Activated T-cell treated with anti-CD3 and anti-CD28 coated beads for 24 hours (primary cell): Measurements from ENCODE around the gene SLC2A6.
A peak's percentile ranks its signal among the peaks of the same experiment; 100 is the strongest.

Source experiments
- DNase-seq: peaks from one replicate; pipeline ENCODE4 v3.0.0-alpha.2; 2020; ENCODE audit warnings: low read depth

The SLC2A6 gene

GRCh38 chr9:133439337-133439736 is 39.6 kb downstream of the SLC2A6 start:
- no peak for DNase-seq

GRCh38 chr9:133437753-133438531 is 41.0 kb downstream of the SLC2A6 start:
- DNase-seq, result no peak

GRCh38 chr9:133436681-133437080 is 42.2 kb downstream of the SLC2A6 start:
- DNase-seq, result no peak

- no peak for DNase-seq
These were observed 45.5 kb downstream of the SLC2A6 start for GRCh38 chr9:133433351-133433843.

- no peak for DNase-seq
These were observed 48.7 kb downstream of the SLC2A6 start for GRCh38 chr9:133430244-133430643.

GRCh38 chr9:133429641-133430161 is 49.2 kb downstream of the SLC2A6 start:
- DNase-seq, result no peak

- no peak for DNase-seq
These were observed 49.7 kb downstream of the SLC2A6 start for GRCh38 chr9:133429214-133429613.

GRCh38 chr9:133428617-133429101 is 50.2 kb downstream of the SLC2A6 start:
- DNase-seq, result no peak

GRCh38 chr9:133427658-133428348 is 51.1 kb downstream of the SLC2A6 start:
- no peak for DNase-seq

GRCh38 chr9:133426011-133426410 is 52.9 kb downstream of the SLC2A6 start:
- no peak for DNase-seq

- DNase-seq, result no peak
These were observed 53.8 kb downstream of the SLC2A6 start for GRCh38 chr9:133425049-133425632.

- DNase-seq, result no peak
These were observed 54.7 kb downstream of the SLC2A6 start for GRCh38 chr9:133424187-133424586.

- DNase-seq, result no peak
These were observed 55.7 kb downstream of the SLC2A6 start for GRCh38 chr9:133423216-133423615.

- DNase-seq, result peak; percentile 10
These were observed 57.0 kb downstream of the SLC2A6 start, which contains the start of gene ADAMTS13 for GRCh38 chr9:133421615-133422542. TSS of gene ADAMTS13 (plus strand) at chr9:133422367. CDS start at chr9:133422444, 77 bp downstream.
